HG03060 (cell line): Measurements from ENCODE around the gene HSF4.
"Not testable (repeated sequence)": the region's sequence is repeated elsewhere in the genome, so short reads cannot be mapped to it uniquely, and the experiment has no call there.

ENCODE experiments used
- ATAC-seq: cut with Tn5 transposase; IDR thresholded peaks from one replicate; pipeline ENCODE4 v1.9.1; 2021; ENCODE audit warnings: low read depth, moderate number of reproducible peaks; ENCODE audit not compliant: unreplicated experiment

Gene HSF4, protein sequence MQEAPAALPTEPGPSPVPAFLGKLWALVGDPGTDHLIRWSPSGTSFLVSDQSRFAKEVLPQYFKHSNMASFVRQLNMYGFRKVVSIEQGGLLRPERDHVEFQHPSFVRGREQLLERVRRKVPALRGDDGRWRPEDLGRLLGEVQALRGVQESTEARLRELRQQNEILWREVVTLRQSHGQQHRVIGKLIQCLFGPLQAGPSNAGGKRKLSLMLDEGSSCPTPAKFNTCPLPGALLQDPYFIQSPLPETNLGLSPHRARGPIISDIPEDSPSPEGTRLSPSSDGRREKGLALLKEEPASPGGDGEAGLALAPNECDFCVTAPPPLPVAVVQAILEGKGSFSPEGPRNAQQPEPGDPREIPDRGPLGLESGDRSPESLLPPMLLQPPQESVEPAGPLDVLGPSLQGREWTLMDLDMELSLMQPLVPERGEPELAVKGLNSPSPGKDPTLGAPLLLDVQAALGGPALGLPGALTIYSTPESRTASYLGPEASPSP

GRCh38 chr16:67164599-67165061 lies at the start of gene HSF4:
Gene HSF4 (plus strand): TSS chr16:67164745. CDS start chr16:67164812, 67 bp downstream.
- ATAC-seq = no peak

DNA sequence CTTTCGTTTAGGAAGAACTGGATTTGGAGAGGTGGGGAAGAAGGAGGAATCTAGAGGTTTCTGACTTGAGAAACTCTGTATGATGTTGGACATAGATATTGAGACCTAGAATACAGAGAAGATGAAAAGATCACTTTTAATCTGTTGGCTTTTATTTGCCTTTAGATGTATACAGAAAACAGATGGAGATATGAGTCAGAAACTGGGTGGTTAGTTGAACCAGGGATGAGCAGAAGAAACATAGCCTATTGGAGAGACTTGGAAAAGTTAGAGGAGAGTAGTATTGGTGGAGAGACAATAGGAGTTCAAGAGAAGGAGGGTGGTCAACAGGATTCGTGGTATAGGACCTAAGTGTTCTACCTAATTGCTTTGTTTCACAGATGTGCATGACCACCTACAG lies 49.8 kb upstream of the HSF4 start:
- ATAC-seq = no peak

- ATAC-seq = no peak
Measured at GRCh38 chr16:67115639-67116038, 48.9 kb upstream of the HSF4 start.

GRCh38 chr16:67116388-67117311 lies 47.9 kb upstream of the HSF4 start:
- no peak for ATAC-seq

- ATAC-seq = no peak
Measured at GRCh38 chr16:67117716-67118115, 46.8 kb upstream of the HSF4 start.

DNA sequence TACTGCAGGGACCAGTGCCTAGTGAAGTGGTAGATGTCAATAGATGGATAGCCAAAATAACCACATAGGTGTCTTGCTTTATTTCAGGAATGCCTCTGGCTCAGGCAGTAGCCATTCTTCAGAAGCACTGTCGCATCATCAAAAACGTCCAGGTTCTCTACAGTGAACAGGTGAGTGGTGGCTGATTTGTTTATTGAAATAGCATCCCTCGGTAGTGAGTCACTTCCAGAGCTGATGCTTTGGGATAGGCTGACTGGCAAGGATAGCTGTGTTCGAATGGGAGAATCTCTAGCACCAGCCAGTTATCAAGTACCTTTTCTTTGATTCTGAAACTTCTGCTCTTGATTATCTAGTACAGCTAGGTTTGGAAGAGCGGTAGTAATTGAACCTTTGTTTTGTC lies 44.5 kb upstream of the HSF4 start:
- no peak for ATAC-seq

DNA sequence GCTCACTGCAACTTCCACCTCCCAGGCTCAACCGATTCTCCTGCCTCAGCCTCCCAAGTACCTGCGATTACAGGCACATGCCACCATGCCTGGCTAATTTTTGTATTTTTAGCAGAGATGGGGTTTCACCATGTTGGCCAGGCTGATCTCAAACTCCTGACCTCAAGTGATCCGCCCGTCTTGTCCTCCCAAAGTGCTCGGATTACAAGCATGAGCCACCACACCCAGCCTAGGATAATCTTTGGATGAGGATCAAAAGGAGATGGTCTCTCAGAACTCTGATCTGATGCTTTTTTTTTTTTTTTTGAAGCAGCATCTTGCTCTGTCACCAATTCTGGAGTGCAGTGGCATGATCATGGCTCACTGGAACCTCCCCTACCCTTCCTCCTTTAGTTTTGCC lies 41.7 kb upstream of the HSF4 start:
- ATAC-seq = not testable (repeated sequence)

DNA sequence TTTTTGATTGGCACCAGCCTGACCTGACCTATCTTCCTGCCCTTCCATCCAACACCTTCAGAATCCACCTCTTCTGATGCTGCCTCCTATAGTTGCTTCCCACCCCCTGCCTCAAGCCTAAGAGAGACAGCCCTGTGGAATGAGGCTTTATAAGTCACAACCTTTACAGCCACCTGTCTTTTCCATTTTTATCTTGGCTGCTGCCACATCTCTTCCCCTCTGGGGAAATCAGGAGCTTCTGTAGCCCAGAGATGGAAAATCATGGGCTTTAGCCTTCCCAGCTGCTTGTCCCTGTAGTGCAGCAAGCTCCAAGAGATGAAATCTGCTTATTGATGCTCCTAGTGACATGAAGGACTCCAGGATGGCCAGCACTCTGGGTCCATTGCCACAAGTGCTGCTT lies 36.1 kb upstream of the HSF4 start:
- no peak for ATAC-seq

DNA sequence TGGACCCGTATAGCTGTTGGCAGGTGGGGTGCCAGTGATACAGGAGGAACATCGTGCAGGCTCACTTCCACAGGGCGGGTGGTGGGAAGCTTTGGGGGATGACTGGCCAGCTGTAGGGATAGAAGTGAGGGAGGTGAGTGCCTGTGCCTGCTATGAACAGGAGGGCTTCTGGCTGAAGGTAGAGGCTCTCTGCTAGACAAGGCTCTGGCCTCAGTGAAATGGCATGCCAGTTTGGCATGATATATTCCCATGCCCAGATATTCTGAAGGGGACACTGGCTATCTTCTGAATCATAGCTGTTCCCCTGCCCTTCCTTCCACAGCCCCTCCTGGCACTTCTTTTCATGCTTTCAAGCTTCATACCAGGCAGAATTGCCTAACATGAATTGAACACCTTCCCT lies 35.7 kb upstream of the HSF4 start:
- ATAC-seq = no peak

GRCh38 chr16:67129422-67129821 lies 35.1 kb upstream of the HSF4 start:
- no peak for ATAC-seq

DNA sequence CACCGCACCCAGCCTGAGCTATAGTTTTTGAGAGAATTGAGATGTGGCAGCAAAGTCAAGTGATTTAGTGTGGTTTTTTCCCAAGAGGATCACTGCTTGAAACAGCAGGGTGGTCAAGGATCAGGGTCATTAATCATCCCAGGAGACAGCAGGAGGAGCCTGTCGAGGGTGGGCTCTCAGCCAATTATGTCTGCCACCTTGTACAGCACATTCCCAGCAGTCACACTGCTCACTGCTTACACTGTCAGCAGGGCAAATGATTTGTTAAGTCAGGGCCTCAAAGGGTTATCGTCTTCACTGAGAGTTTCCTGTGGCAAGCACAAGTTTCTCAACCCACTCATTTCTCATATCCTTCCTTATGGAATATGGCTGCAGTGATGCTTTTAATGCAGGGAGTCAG lies 26.9 kb upstream of the HSF4 start:
- ATAC-seq = no peak

- no peak for ATAC-seq
Measured at GRCh38 chr16:67141391-67141790, 23.2 kb upstream of the HSF4 start.

DNA sequence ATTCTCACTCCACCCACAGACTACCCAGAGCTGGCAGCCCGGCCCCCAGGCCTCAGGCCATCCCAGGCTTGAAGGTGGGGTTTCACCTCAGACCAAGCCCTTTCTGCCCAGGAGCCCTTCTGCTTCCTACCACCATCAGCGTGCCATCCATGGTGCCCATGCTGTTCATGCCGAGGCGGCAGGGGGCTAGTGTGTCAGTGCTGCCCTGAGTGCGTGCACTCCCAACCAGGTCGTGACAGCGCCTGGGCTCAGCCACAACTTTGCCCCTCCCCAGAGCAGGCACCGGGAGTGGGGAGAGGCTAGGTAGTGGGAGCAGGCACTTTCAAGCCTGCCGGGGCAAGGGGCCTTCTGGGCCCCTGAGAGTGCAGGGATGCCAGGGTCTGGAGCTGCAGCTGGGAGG lies 22.2 kb upstream of the HSF4 start:
- no peak for ATAC-seq

DNA sequence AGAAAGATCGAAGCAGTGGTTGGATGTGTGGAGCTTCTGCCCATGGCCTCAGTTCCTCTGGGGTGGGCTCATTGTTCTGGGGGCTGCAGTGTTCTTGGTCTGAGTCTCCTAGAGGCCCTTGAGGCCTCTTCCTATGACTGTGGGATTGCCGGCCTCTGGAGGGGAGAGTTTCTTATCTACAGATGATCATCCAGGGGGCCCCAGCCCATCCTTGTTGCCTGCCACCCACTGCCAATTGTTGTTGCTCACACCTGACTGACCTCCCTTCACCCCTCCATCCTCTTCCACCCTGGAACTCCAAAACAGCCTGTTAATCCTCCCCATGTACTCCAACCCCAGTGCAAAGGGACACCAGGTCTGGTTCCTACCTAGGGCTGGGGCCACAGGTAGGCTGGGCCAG lies 19.6 kb upstream of the HSF4 start:
- ATAC-seq = no peak

DNA sequence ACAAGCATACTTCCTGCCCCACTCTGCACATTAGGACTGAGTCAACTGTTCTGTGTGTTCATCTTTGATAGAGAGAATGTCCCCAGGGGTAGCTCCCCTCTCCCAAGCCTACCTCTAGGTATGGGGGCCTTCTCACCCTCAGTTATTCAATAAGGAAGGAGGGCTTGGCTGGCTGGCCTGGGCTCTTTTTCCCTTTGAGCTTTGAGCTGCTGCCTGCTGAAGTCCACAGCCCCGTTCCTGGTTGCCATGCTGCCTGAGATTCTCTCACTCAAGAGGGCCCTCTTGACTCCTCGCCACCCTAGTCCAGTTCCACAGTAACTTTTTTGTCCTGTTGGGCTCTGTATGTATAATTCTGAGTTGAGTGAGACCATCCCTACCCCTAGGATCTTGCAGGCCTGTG lies 18.8 kb upstream of the HSF4 start:
- ATAC-seq = no peak

DNA sequence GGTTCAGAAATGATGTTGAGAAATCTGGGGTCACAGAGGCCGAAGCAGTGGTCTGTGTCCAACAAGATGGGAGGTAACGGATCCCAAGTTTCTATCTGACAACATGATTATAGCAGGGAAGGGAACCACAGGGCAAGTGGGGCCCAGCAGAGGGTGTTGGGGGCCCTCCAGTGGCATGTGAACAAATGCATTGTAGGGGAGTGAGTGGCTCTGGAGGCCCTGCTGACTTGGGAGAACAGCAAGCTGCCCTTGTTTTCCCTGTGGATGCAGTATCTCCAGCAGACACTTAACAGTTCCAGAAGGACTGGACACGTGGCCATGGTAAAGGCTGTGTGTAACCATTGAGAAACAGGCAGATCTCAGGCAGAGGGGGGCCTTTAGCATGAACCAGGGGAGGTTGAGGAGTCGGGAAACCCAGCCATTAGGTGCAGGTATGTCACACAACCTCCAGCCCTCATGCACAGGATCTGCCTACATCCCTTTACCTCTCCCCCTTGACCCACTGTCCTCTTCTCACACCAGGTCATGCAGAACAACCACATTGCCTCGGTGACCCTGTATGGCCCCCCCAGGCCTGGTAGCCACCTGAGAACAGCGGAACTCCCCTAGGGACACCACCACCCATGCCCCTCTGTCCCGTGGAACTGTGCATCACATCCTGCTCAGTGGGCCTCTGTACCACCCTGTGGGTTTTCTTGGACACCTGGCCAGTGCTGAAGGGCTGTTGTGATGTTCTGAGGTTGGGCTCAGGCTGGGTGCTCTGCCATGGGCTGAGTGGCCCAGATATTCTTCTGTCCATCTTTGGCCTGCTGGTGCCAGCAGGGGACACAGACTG lies 17.8 kb upstream of the HSF4 start:
- ATAC-seq = no peak

GRCh38 chr16:67147437-67148140 lies 17.0 kb upstream of the HSF4 start:
- ATAC-seq = no peak

- ATAC-seq = no peak
Measured at GRCh38 chr16:67148221-67148620, 16.3 kb upstream of the HSF4 start.

DNA sequence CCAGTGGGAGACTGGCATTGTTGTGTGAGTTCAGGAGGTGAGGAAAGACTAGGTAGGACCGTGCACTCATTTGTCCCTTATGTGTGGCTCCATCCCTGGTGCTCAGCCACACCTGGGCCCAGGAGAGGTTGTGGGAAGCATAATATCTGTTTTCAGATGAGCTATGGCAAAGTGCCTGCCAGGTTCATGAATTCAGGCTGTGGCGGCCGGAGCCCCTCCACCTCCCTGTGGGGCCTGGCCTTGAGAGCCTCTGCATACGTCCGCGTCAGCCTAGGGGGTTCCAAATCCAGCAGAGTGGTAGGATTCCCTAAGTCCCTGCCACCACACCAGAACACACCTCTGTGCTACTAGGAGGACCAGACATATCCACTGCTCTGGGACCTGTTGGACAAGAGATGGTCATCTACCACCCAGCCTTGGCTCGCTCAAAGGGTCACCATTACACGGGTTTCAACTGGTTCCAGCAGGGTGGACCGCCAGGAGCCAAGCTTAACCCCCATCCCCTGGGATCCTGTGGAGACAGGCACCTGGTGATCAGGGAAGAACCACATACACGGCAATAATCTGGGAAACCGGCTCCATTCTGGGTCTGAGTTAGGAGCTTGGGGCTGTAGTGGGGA lies 15.8 kb upstream of the HSF4 start:
- ATAC-seq = no peak
